Measurements from ENCODE around the gene POLE3.
"Not testable (repeated sequence)": the region's sequence is repeated elsewhere in the genome, so short reads cannot be mapped to it uniquely, and the experiment has no call there.

The POLE3 gene, protein sequence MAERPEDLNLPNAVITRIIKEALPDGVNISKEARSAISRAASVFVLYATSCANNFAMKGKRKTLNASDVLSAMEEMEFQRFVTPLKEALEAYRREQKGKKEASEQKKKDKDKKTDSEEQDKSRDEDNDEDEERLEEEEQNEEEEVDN

GRCh38 chr9:113410207-113410864 is at the start of gene POLE3, which contains the start of gene C9orf43:
Gene POLE3 (minus strand): TSS chr9:113410675. CDS start chr9:113410293, 382 bp downstream.
Gene C9orf43 (plus strand): TSS chr9:113410747. CDS start chr9:113413494, 2,747 bp downstream.
- peak; percentile 97 for DNase-seq (ENCODE audit: low spot score)

DNA sequence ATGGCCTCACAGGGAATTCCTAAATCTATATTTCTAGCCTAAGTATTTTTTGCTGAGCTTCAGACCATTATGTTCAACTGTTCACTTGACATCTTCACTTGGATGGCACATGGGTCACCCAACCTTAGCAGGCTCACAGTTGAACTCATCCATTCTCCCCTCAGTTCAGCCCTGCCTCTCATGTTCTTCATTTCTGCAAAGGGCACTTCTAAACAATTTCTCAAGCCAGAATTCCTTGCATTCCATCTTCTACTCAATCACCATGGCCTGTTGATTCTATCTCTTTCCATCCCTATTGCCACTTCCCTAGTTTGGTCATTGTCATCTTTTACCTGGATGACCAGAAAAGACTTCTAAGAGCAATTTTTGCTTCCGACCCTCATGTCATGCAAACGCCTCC is 45.8 kb upstream of the POLE3 start:
- DNase-seq (ENCODE audit: low spot score): peak; percentile 33

- peak; percentile 74 for DNase-seq (ENCODE audit: low spot score)
These were observed 44.7 kb upstream of the POLE3 start for GRCh38 chr9:113454914-113455761.

GRCh38 chr9:113452113-113452605 is 41.7 kb upstream of the POLE3 start:
- no peak for DNase-seq (ENCODE audit: low spot score)

DNA sequence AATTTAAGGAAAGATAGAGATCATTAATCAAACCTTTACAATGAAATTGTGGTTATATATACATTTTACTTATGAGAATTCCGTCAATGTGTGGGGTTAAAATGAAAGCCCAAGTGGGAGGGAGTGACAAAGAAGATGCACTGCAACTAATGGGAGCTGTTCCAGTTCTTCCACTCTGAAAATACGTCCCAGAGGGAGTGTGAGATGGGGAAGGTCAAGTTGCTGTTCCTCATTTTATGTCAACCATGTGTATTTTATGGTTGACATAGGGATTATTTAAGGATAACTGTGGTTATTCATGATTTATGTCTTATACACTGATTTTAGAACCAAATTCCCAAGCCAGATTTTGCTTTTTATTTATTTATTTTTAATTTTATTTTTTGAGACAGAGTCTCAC is 38.9 kb upstream of the POLE3 start:
- DNase-seq (ENCODE audit: low spot score): no peak

- DNase-seq (ENCODE audit: low spot score): peak; percentile 65
These were observed 35.9 kb upstream of the POLE3 start for GRCh38 chr9:113446323-113446740.

GRCh38 chr9:113444736-113445135 is 34.3 kb upstream of the POLE3 start:
- DNase-seq (ENCODE audit: low spot score): no peak

GRCh38 chr9:113437716-113438115 is 27.2 kb upstream of the POLE3 start:
- DNase-seq (ENCODE audit: low spot score): not testable (repeated sequence)

DNA sequence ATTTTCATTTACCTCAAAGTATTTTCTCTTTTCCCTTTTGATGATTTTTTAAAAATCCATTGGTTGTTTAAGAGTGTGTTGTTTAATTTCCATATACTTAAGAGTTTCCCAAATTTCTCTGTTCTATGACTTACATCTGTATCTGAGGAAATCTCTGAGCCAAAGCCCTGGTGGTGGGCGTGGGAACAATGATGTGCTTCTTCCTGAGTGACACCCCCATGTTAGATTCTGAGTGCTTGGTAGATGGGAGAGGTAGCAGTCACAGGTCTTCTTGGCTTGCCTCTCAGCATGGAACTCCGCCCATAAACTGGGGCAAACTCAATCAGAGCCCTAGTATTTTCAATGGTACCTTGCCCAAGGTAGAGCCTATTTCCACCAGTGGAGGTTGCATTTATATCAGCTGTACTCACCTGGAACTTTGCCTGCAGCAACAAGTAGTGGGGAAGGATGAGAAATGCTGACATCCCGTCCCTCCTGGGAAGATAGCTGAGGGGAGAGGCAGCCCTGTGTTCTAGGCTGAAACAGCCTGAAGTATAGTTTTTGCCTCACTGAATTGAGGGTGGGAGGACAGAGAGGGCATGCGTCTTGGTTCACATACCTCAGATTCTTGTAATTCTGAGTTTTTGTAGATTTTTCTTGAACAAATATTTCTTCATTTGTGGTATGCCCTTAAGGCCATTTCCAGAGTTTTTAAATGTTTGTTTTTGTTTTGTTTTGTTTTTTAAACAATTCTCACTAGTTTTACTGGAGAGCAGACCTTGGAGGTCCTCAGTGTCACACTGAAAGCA is 26.4 kb upstream of the POLE3 start:
- no peak for DNase-seq (ENCODE audit: low spot score)

GRCh38 chr9:113431191-113431590 is 20.7 kb upstream of the POLE3 start:
- DNase-seq (ENCODE audit: low spot score): peak; percentile 50

DNA sequence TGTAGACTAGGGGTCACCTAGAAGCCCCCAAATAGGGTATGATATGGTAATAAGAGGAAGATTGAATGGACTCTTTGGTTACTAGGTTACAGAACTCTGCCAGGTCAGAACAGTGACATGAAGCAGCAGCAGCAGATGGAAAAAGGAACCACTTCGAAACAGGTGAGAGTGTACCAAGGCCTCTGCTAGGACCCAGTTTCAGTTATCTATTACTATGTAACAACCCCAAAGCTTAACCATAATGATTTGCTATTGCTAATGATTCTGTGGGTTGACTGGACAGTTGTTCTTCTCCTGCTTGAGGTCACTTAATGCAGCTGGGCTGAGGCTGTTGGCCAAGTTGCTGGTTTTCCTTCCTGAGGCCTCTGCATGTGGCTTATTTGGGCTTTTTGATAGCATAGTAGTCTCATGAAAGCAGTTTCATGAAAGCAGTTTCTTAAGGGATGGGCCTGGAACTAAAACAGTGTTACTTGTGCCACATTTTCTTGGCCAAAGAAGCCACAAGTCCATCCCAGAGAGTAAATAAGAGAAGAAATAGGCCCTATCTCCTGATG is 17.7 kb upstream of the POLE3 start:
- DNase-seq (ENCODE audit: low spot score): no peak

- DNase-seq (ENCODE audit: low spot score): no peak
These were observed 17.2 kb upstream of the POLE3 start for GRCh38 chr9:113427629-113428028.

- no peak for DNase-seq (ENCODE audit: low spot score)
These were observed 16.2 kb upstream of the POLE3 start for GRCh38 chr9:113426701-113427100.

DNA sequence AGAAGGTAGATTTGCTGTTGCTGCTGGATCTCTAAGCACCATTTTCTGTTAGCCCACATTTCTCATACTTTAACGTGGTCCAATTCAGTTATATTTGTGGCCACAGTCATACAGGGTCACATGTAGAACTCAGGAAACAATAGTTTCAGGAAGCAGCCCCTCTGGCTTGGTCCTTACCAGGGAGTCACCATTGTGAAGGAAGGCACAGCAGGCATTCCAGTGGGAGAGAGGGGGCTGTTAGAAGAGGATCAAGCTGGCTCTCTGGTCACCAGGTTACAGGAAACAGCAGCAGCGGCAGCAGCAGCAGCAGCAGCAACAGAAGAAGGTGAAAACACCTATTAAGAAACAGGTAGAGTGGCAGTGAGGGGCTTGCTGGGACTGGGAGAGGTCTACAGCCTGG is 14.6 kb upstream of the POLE3 start:
- no peak for DNase-seq (ENCODE audit: low spot score)

DNA sequence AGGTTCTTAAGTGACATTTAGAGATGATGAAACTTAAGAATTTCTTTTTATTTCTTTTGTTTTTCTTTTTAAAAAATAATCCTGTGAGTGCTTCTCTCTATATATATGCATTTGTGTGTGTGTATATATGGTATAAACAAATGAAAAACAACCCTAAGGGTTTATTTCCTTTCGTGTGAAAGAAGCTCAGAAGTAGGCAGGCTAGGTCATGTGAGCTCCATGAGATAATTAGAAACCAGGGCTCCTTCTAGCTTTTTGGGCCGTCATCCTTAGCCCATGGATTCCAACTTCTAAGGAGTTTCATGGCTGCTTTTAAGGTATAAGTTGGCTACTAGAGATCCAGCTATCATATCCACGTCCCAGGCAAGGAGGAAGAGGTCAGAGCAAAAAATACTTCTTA is 11.3 kb upstream of the POLE3 start:
- no peak for DNase-seq (ENCODE audit: low spot score)

DNA sequence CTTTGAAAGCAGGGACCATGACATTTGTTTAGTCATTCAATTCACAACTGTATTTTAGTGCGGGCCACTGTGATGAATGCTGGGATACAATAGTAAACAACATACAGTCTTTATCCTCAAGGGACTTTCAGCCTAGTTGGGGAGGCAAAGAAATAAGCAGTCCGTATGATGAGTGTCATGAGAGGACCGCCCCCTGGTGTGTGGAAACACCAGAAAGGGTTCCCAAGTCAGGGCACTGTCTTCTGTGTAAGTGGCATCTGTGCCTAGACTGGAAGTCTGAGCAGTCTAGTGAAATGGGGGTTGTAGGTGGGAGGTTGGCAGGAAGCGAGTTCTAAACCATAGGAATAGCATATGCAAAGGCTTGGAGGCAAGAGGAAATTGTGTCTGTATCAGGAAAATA is 6.9 kb upstream of the POLE3 start:
- DNase-seq (ENCODE audit: low spot score): no peak

GRCh38 chr9:113416149-113416721 is 5.8 kb upstream of the POLE3 start:
- DNase-seq (ENCODE audit: low spot score): no peak

GRCh38 chr9:113409883-113410206 is 630 bp downstream of the POLE3 start:
- DNase-seq (ENCODE audit: low spot score): no peak

DNA sequence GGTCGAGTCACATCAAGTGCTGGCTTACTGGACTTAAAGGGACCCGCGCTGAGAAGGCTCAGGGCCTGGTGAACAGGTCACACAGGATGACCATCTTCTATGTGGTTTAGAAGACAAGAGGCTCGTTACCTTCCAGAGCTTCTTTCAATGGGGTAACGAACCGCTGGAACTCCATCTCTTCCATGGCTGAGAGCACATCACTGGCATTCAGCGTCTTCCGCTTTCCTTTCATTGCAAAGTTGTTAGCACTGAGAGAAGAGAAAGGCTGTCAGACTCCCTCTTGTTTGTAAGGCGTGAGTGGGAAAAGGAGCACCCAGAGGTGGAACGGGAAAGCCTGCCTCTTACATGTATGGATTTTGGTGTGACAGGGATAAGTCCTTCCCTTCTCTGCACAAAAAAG is 994 bp downstream of the POLE3 start:
- DNase-seq (ENCODE audit: low spot score): peak; percentile 10

DNA sequence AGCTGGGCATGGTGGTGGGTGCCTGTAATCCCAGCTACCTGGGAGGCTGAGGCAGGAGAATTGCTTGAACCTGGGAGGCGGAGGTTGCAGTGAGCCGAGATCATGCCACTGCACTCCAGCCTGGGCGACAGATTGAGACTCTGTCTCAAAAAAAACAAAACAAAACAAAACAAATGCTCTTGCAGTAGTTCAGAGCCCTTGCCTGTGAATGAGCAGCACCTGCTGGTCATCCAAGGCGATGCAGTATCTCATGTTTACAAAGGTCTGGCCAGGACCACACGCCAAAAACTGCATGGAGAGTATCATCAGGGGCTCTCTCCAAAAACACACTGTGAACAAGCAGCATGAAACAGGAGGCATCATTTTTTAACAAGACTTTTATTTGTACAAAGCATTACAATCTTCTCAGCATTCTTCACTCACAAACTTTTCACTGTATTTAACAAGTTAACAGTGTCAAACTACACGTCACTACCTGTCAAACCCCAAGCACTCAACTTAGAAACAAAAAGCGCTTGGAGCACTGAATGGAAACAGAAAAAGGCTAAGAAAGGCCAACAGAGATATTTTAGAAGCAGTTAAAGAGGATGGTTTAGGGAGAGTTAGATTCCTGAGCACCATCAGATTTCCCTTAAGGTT is 3.5 kb downstream of the POLE3 start:
- DNase-seq (ENCODE audit: low spot score): peak; percentile 73

- not testable (repeated sequence) for DNase-seq (ENCODE audit: low spot score)
These were observed 4.1 kb downstream of the POLE3 start for GRCh38 chr9:113406353-113406752.
